Panc1 (cell line): ENCODE measurements around the gene STPG3.

Source experiments
- CTCF ChIP-seq: fragments of 450-650 bp; IDR thresholded peaks from 2 replicates; pipeline ENCODE4 v1.5.1; 2017; ENCODE audit warnings: mild to moderate bottlenecking
- POLR2AphosphoS5 ChIP-seq: IDR thresholded peaks from 2 replicates; pipeline ENCODE4 v1.6.1; 2012; ENCODE audit warnings: mild to moderate bottlenecking, low read depth, low read length, moderate library complexity
- REST ChIP-seq, 2 experiments: IDR thresholded peaks; 2 replicates each; pipeline ENCODE4 v1.6.1; 2011 to 2012; ENCODE audit warnings: low read depth in 2 of 2, control low read depth in 1 of 2, low read length in 1 of 2, mild to moderate bottlenecking in 1 of 2, moderate library complexity in 1 of 2; ENCODE audit not compliant: insufficient read depth in 1 of 2
- SIN3A ChIP-seq: IDR thresholded peaks from 2 replicates; pipeline ENCODE4 v1.6.1; 2012; ENCODE audit warnings: low read depth, mild to moderate bottlenecking, low read length, moderate library complexity, borderline replicate concordance; ENCODE audit not compliant: insufficient read depth

- TF ChIP-seq POLR2AphosphoS5: no peak
- no peak for TF ChIP-seq CTCF
- no peak for TF ChIP-seq REST (IDR thresholded peaks at IDR 0.05; ENCODE audit: insufficient read depth in 1 of 2, low read depth in 2 of 2, low read length in 1 of 2)
- no peak for TF ChIP-seq SIN3A
These were observed 9.4 kb upstream of the STPG3 start for GRCh38 chr9:137241490-137242268.
